HPDE6-E6E7 (cell line): ENCODE data around the gene PNKD.

Experiments used
- DNase-seq: peaks from one replicate; pipeline ENCODE4 v3.0.0; 2011; ENCODE audit warnings: missing footprints; ENCODE audit errors: extremely low spot score

PNKD gene

GRCh38 chr2:218343591-218343990 lies 73.3 kb downstream of the PNKD start:
- no peak for DNase-seq

- DNase-seq = no peak
Observed at GRCh38 chr2:218344090-218344754, 73.9 kb downstream of the PNKD start.

- no peak for DNase-seq
Observed at GRCh38 chr2:218344755-218345417, 74.6 kb downstream of the PNKD start.

DNA sequence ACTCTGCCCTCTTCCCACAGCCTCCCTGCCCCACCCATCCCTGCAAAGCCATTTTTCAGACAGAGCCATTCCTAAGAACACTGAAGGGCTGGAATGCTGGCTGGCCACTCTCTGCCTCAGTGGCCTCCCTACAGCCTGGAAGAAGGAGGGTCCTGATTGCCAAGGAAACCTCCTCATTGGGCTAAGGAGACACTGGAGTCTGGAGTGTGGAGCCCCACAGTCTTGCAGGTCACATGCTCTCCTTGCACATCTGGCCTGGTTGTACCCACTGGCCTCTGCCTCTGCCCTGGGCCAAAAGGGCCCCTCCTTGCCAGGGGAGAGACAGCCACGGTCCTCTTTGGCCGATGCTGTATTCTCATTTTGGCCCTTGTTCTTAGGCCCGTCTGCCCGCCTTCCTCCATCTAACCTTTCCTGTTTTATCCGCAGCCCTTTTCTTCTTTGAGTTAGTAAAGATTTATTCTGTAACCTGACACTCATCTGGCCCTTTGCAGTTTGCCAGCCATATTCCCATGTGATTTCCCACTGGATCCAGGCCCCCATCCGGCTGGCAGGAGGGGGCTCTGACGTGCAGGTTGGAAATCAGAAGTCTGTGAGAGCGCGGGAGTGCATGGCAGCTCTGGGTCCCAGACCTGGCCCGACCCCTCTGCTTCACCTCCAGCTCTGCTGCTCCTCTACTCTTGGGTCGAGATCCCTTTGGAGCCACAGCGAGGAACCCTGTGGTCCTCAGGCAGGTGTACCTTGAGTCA lies 75.3 kb downstream of the PNKD start:
- no peak for DNase-seq

DNA sequence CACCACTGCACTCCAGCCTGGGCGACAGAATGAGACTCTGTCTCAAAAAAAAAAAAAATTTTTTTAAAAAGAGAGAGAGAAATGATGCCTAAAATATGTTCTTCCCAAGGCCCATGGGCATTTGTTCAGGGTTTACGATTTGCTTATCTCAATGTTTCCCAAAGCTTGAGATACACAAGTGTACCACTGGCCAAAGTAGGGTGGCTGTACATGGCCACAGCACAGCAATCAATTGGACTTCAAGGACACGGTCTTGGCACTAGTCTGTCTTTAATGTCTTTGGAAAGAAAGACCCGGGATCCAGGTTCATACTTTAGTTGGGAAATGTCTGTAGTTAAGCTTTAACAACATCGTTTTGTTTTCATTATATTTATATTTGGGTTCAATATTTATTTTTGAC lies 76.9 kb downstream of the PNKD start:
- DNase-seq = no peak

GRCh38 chr2:218354045-218354444 lies 83.7 kb downstream of the PNKD start:
- DNase-seq = no peak

GRCh38 chr2:218354850-218355443 lies 84.6 kb downstream of the PNKD start:
- DNase-seq = no peak

DNA sequence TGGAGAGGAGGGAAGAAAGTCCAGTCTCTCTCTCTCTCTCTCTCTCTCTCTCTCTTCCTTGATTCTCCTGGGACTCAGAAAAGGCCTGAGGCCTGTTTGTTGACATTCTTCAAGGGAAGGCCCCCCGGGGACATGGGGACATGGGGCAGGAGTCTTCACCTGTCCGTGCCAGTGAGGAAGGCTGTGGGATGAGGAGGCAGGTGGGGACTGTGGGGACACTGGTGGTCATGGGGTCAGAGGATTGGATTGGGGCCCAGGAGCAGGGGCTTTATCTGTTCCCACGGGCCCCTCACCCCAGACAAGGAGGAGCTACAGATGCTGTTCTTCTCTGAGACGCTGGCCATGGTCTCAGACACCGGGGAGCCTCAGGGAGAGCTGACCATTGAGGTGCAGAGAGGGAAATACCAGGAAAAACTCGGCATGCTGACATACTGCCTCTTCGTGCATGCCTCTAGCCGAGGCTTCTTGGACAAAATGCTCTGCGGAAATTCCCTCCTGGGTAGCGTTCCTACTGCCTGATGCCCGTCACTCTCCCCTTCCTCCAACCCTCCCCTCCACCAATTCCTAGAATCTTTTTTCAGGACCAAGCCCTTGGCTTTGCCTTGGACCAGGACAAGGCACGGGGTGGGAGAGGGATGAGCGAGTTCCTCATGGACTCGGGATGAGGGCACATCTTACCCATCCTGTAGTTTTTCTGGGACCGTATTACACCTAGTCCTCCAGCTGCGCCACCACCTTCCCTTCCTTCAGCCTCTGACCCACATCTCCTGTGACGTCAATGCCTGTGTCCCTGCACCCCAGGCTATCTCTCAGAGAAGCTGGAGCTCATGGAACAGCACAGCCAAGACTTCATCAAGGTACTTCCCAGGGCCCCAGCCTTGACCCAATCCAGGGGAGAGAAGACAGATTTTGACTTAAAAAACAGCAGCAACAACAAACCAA lies 87.2 kb downstream of the PNKD start:
- no peak for DNase-seq

- DNase-seq = no peak
Observed at GRCh38 chr2:218360453-218360852, 90.1 kb downstream of the PNKD start.

GRCh38 chr2:218362606-218363005 lies 92.3 kb downstream of the PNKD start:
- DNase-seq = no peak

- DNase-seq = no peak
Observed at GRCh38 chr2:218363736-218364135, 93.4 kb downstream of the PNKD start.

GRCh38 chr2:218364196-218364595 lies 93.9 kb downstream of the PNKD start:
- DNase-seq = no peak

- no peak for DNase-seq
Observed at GRCh38 chr2:218366621-218367414, 96.5 kb downstream of the PNKD start.

DNA sequence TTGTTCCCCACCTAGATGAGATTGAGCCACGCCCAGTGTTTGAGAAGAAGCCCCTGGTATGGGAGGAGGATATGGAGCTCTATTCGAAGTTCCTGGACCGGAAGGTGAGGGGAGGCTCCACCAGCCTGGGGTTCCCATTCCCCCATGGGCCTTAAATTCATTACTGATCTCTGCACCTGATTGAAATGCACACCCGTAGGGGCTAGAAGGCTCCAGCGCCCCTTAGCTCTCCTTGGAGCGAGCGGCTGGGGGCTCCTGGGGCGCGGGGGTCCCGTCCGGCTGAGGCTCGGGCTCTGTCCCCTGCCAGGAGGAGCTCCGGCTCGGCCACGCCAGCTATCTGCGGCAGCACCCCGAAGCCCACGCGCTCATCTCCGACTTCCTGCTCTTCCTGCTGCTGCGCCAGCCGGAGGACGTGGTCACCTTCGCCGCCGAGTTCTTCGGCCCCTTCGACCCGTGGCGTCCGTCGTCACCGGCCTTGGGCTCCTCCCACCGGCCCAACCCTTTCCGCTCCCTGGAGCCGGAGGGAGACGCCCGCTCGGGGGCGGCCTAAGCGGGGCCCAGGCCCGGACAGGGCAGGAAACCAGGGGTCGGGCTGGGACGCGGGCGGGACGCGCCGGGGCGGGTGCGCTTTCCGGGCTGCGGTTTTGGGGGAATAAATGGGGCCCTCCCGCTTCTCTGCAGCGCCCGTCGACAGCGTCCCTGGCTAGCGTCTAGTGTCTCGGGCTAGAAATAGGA lies 97.3 kb downstream of the PNKD start:
- peak; percentile 72 for DNase-seq

GRCh38 chr2:218368150-218368528 lies 97.8 kb downstream of the PNKD start:
- DNase-seq = no peak

GRCh38 chr2:218368621-218369153 lies 98.4 kb downstream of the PNKD start:
- DNase-seq = no peak

DNA sequence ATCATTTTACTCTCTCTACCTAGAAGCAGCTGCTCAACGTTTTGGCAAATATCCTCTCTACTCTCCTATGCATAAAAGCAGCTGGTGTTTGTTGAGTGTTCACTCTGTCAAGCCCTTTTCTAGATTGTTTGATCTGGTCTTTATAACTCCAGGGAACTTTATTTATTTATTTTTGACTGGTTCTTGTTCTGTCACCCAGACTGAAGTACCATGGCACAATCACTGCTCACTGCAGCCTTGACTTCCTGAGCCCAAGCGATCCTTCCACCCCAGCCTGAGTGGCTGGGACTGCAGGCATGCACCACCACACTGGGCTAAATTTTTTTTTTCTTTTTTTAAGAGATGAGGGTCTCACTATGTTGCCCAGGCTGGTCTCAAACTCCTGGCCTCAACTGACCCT lies 99.0 kb downstream of the PNKD start:
- DNase-seq = no peak

- no peak for DNase-seq
Observed at GRCh38 chr2:218370410-218371063, 100.2 kb downstream of the PNKD start.

GRCh38 chr2:218371983-218372350 lies 101.6 kb downstream of the PNKD start:
- no peak for DNase-seq
